ENCODE measurements around the gene ASPRV1.

Gene ASPRV1

DNA sequence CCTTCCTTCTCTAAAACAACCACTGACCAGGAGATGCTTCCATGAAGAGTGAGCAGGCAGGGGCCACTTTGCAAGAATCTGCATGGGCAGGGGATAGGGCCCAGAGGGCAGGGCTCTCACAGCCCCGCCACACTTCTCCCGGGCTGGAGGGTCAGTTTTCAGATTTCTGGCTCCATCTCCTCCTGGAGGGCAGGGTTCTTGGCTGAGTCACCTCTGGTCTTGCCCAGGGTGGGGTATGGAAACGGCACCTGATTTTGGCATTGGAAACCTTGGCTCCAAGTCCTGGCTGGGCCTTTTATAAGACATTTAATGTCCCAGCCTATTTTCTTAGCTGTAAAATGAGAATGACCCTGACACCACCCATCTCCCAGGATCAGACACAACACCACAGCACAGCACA, 27.6 kb upstream of the ASPRV1 start:
- no peak for DNase-seq (ENCODE audit: low read depth in 1 of 2, low spot score in 1 of 2)

DNA sequence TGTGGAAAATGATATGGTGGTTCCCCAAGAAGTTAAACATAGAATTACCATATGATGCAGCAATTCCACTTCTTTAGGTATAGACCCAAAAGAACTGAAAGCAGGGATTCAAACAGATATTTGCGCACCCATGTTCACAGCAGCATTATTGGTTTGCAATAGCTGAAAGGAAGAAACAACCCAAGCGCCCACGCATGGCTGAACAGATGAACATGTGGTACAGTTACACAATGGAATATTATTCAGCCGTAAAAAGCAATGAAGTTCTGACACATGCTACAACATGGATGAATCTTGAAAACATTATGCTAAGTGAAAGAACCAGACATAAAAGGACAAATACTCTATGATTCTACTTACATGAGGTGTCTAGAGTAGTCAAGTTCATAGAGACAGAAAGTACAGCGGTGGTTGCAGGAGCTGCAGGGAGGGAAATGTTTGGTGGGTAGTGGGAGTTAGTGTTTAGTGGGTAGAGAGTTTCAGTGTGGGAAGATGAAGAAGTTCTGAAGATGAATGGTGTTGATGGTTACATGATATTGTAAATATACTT, 26.7 kb upstream of the ASPRV1 start:
- DNase-seq (ENCODE audit: low read depth in 1 of 2, low spot score in 1 of 2) = no peak

DNA sequence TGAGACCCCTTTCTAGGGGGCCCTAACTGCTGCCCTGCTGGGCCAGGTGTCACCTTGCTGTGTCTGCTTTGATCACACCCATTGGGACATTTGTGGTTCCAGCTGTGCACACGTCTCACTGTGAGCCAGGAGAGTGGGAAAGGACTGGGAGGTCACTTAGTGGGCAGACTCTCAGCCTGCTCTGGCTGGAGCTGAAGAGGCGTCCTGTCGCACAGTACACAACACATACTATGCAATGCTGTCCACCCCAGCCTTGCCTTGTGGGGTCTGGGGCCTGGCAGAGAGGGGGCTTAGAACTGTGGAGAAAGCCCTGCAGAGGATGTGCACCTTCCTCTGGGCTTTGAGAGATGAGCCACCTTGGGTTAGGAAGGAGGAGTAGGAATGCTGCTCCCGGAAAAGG, 25.3 kb upstream of the ASPRV1 start:
- no peak for DNase-seq (ENCODE audit: low read depth in 1 of 2, low spot score in 1 of 2)

DNA sequence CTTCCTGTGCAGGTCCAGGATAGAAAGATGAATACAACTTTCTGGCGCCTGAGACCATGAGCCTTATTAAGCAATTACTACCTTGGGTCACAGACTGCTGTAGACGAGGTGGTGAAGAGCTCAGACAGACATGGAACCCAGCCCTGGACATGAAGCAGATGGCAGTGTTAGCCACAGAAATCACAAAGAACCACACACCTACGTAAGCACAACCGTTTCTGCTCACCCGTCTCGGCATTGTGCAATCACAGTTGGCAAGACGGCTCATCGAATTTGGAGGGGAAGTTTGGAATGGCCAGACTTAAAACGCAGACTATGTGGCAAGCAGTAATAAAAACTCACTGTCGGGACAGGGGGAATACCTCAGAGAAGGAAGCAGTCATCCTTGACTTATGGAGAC, 24.3 kb upstream of the ASPRV1 start:
- no peak for DNase-seq (ENCODE audit: low read depth in 1 of 2, low spot score in 1 of 2)

- no peak for DNase-seq (ENCODE audit: low read depth in 1 of 2, low spot score in 1 of 2)
Measured at GRCh38 chr2:69985216-69985615, 23.8 kb upstream of the ASPRV1 start.

DNA sequence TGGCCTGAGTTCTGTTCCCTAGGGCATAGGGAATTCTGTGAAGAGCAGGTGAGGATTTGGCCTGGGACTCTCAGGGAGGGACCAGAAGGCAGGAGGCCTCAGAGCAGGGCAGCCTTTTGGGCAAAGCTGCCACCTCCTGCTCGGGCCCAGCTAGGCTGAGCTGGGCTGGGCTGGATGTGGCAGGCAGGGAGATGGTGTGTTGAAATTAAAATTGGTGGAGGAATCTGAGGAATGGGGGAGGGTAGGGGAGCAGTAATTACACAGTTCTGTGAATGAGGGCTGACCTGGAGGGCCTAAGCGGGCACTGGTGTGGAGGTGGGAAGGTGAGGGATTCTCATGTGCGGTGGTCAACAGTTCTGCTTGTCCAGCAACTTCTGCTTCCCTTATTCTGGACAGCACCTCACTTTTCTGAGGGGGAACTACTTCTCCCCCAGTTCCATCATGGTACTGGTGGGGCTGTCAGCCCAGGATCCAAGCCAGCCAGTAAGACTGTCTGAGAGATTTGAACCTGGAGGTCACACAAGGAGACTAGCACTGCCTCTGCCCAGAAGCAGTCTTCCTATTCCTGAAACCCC, 22.0 kb upstream of the ASPRV1 start:
- DNase-seq (ENCODE audit: low read depth in 1 of 2, low spot score in 1 of 2) = no peak

GRCh38 chr2:69979902-69980807, 18.7 kb upstream of the ASPRV1 start:
- DNase-seq (ENCODE audit: low read depth in 1 of 2, low spot score in 1 of 2) = no peak

- DNase-seq (ENCODE audit: low read depth in 1 of 2, low spot score in 1 of 2) = no peak
Measured at GRCh38 chr2:69977906-69978482, 16.6 kb upstream of the ASPRV1 start.

DNA sequence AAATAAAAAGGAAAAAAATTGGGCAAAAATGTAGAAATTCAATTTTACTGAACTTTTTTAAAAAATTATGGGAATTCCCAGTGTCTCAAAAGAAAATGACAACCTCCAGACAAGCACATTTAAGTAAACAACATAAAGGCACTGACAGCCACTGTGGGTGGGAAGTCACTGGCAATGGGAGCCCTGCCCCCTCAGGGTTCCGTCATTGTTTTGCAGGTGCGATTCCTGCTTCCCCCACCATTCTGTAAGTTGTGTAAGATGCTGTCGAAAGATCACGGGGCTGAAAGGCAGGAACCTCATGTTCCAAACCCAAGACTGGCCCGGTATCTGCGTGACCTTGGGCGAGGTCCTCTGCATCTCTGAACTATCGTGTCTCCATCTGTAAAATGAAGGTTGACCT, 15.8 kb upstream of the ASPRV1 start:
- no peak for DNase-seq (ENCODE audit: low read depth in 1 of 2, low spot score in 1 of 2)

DNA sequence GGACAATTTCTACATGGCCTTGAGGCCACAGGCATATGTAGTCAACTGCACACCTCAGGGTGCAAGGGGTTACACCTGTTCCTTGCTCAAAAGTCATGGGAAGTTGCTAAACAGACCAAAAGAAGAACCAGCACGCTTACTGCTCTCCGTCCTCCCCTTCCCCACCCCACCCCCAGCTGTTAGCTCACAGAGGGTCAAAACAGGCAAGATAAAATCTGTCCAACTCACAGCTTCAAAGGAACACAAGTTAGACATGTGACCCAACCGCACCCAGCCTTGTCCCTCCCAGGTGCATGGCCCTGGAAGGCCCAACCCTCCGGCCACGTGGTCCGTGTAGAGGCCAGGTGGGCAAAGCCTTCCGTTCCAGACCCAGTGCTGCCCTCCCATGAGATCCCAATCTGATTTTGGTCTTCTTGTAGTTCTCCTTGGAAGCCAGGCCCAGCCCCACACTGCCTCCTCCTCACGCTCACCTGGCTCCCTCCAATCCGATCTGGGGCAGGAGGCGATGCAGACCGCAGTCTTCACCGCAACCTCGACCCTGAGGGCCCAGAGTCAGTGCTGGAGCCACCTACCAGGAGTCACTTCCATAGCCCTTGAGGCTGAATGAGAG, 14.5 kb upstream of the ASPRV1 start:
- DNase-seq (ENCODE audit: low read depth in 1 of 2, low spot score in 1 of 2) = no peak

GRCh38 chr2:69975136-69975852, 13.9 kb upstream of the ASPRV1 start:
- no peak for DNase-seq (ENCODE audit: low read depth in 1 of 2, low spot score in 1 of 2)

GRCh38 chr2:69973335-69973735, 11.9 kb upstream of the ASPRV1 start:
- no peak for DNase-seq (ENCODE audit: low read depth in 1 of 2, low spot score in 1 of 2)

GRCh38 chr2:69972822-69973221, 11.4 kb upstream of the ASPRV1 start:
- DNase-seq (ENCODE audit: low read depth in 1 of 2, low spot score in 1 of 2) = no peak

DNA sequence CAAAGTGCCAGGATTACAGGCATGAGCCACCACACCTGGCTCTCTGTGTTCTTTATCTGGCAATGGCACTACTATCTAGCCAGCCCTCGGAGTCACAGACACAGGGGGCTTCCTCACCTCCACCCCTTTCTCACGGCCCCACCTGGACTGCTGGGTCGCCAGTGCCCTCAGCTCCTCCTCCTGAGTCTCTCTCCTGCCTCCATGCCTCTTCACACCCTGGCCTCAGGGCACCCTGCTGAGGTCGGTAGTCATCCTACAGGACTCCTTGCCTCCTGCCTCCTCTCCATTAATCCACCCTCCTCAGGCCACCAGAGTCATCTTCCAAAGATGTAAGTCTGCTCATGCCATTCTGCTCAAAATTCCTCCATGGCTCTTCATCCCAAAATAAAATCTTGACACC, 8.6 kb upstream of the ASPRV1 start:
- DNase-seq (ENCODE audit: low read depth in 1 of 2, low spot score in 1 of 2) = no peak

GRCh38 chr2:69969126-69969983, 7.9 kb upstream of the ASPRV1 start:
- no peak for DNase-seq (ENCODE audit: low read depth in 1 of 2, low spot score in 1 of 2)

- DNase-seq (ENCODE audit: low read depth in 1 of 2, low spot score in 1 of 2) = no peak
Measured at GRCh38 chr2:69968609-69969008, 7.2 kb upstream of the ASPRV1 start.

DNA sequence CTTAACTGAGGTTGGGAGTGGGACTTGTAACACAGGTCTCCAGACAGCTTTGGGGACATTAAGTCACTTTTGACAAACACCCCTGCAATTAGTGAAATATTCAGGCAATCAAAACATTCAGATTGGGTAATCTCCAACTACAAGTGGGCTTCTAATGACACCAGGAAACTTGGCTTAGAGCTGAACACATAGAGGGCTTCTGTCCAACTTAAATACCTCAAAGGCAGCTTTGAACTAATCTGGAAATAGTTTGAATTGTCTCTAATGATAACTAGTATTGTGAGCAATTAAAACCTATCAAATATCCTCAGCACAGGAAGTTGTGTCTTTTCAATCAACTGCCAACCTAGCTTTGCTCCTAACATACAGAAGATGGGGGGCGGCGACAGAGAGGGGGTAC, 5.1 kb upstream of the ASPRV1 start:
- DNase-seq (ENCODE audit: low read depth in 1 of 2, low spot score in 1 of 2) = no peak

DNA sequence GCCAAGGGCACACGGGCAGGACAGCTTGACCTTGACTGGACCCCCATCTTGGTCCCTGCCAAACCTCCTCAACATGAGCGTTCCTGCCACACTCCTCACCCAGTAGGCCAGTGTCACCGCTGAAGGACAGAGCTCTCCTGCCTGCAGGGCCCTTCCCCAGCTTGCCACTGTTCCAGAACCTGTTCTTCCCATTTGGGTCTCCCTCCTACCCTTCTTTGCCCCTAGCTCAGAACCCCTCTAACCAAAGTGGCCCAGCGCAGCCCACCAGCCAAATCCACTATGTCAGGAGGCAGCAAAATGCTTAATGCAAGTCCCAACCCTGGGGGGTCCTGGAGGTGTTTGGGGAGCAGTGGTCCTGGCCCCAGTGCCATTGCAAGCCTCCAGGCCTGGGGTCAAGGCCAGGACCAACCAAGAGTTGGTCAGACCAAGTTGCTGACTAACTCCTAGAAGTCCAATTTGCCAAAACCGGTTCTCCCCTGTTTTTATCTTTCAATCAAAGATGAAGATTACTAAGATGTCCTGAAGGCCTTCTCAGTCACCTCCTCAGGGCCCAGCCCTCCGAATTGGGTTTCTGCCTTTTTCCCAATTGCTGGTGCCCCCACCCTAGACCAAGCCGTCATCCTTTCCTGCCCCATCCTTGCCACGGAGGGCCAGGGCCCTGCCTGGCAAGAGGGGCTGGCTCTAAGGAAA, 4.5 kb upstream of the ASPRV1 start:
- DNase-seq (ENCODE audit: low read depth in 1 of 2, low spot score in 1 of 2) = no peak

- DNase-seq (ENCODE audit: low read depth in 1 of 2, low spot score in 1 of 2) = no peak
Measured at GRCh38 chr2:69964353-69964841, 3.0 kb upstream of the ASPRV1 start.

Data from activated T-helper 1 cell treated with anti-CD3 and anti-CD28 coated beads, Interleukin-2, amount 50 U/mL, for 16 hours (primary cell).